CD14-positive monocyte (primary cell): Measurements from ENCODE around the gene DIDO1. TPM values are rescaled to one million over a fixed set of nuclear protein-coding genes. Genes with fewer than 3 reads are reported as not detected.
A peak's percentile ranks its signal among the peaks of the same experiment; 100 is the strongest.

Experiments
- DNase-seq, 3 donors: peaks; one replicate each; pipeline ENCODE4 v3.0.0-alpha.2; 2011 to 2022
- H2AFZ ChIP-seq: 2 replicates; pipeline ENCODE4 v1.6.0; 2012; ENCODE audit warnings: mild to moderate bottlenecking, low read depth, low read length, inconsistent platforms; ENCODE audit not compliant: insufficient read depth, poor library complexity, severe bottlenecking
- H3K27ac ChIP-seq, 2 donors: 1 replicate in 1 of 2; 2 replicates in 1 of 2; pipeline ENCODE4 v1.5.1; 2012 to 2013; ENCODE audit warnings: low read length in 2 of 2, control low read depth in 1 of 2, inconsistent platforms in 1 of 2, low read depth in 1 of 2, mild to moderate bottlenecking in 1 of 2
- H3K27me3 ChIP-seq, 2 donors: one replicate each; pipeline versions ENCODE4 v1.6.0 to v1.6.1; 2011 to 2013; ENCODE audit warnings: low read length in 2 of 2; ENCODE audit not compliant: control insufficient read depth in 2 of 2, insufficient read depth in 2 of 2
- H3K36me3 ChIP-seq, 2 donors: replicated peaks in 1 of 2; 1 replicate in 1 of 2; 2 replicates in 1 of 2; pipeline versions ENCODE4 v1.5.1 to v1.6.1; 2012 to 2013; ENCODE audit warnings: low read length in 2 of 2, control low read depth in 1 of 2, inconsistent platforms in 1 of 2, mild to moderate bottlenecking in 1 of 2; ENCODE audit not compliant: insufficient read depth in 2 of 2, control insufficient read depth in 1 of 2
- H3K4me1 ChIP-seq, 2 donors: 1 replicate in 1 of 2; 2 replicates in 1 of 2; pipeline versions ENCODE4 v1.5.1 to v1.6.1; 2012 to 2013; ENCODE audit warnings: low read length in 2 of 2, control low read depth in 1 of 2, inconsistent platforms in 1 of 2, mild to moderate bottlenecking in 1 of 2, moderate library complexity in 1 of 2; ENCODE audit not compliant: insufficient read depth in 2 of 2, control insufficient read depth in 1 of 2
- H3K4me2 ChIP-seq: replicated peaks from 2 replicates; pipeline ENCODE3; 2012; ENCODE audit warnings: low read length, moderate library complexity, mild to moderate bottlenecking; ENCODE audit not compliant: poor library complexity, severe bottlenecking; ENCODE audit errors: extremely low read depth
- H3K4me3 ChIP-seq, 3 experiments: fragments of 200-600 bp in 1 of 3; sonication (generic) in 1 of 3; replicated peaks in 1 of 3; 1 replicate in 2 of 3; 2 replicates in 1 of 3; pipeline ENCODE4 v1.5.1; 2011 to 2013; ENCODE audit warnings: low read length in 3 of 3, mild to moderate bottlenecking in 3 of 3, control low read depth in 2 of 3, low read depth in 2 of 3, inconsistent platforms in 1 of 3, moderate library complexity in 1 of 3
- H3K79me2 ChIP-seq: 2 replicates; pipeline ENCODE4 v1.6.0; 2012; ENCODE audit warnings: mild to moderate bottlenecking, control low read depth, inconsistent platforms, low read length, moderate library complexity; ENCODE audit not compliant: insufficient read depth
- H3K9ac ChIP-seq: 2 replicates; pipeline ENCODE4 v1.6.0; 2017; ENCODE audit warnings: low read length, mild to moderate bottlenecking; ENCODE audit not compliant: insufficient read depth, poor library complexity, severe bottlenecking
- H3K9me3 ChIP-seq, 2 donors: replicated peaks in 1 of 2; 1 replicate in 1 of 2; 2 replicates in 1 of 2; pipeline versions ENCODE4 v1.5.1 to v1.6.1; 2012 to 2013; ENCODE audit warnings: low read length in 2 of 2, control low read depth in 1 of 2; ENCODE audit not compliant: control insufficient read depth in 1 of 2, insufficient read depth in 1 of 2
- H4K20me1 ChIP-seq: 2 replicates; pipeline ENCODE4 v1.6.0; 2012; ENCODE audit warnings: mild to moderate bottlenecking, low read length, control low read depth, moderate library complexity; ENCODE audit not compliant: insufficient read depth
- H3K27ac Mint-ChIP-seq, 7 donors: one replicate each; pipeline ENCODE4 v1.8.0; 2020; ENCODE audit warnings: mild to moderate bottlenecking in 7 of 7, mixed read lengths in 7 of 7, moderate library complexity in 6 of 7, inconsistent platforms in 2 of 7
- H3K27me3 Mint-ChIP-seq, 3 donors: one replicate each; pipeline ENCODE4 v1.8.0; 2021 to 2022; ENCODE audit warnings: low read depth in 3 of 3, mild to moderate bottlenecking in 3 of 3, mixed read lengths in 3 of 3, moderate library complexity in 3 of 3, inconsistent platforms in 1 of 3
- H3K36me3 Mint-ChIP-seq, 2 donors: one replicate each; pipeline ENCODE4 v1.8.0; 2020; ENCODE audit warnings: mixed read lengths in 2 of 2, inconsistent platforms in 1 of 2, mild to moderate bottlenecking in 1 of 2
- H3K4me1 Mint-ChIP-seq: one replicate; pipeline ENCODE4 v1.8.0; 2020; ENCODE audit warnings: mild to moderate bottlenecking, mixed read lengths
- H3K4me3 Mint-ChIP-seq, 2 donors: one replicate each; pipeline ENCODE4 v1.8.0; 2020; ENCODE audit warnings: mild to moderate bottlenecking in 2 of 2, mixed read lengths in 2 of 2, moderate library complexity in 1 of 2
- H3K9me3 Mint-ChIP-seq, 7 donors: one replicate each; pipeline ENCODE4 v1.8.0; 2020 to 2022; ENCODE audit warnings: mixed read lengths in 7 of 7, mild to moderate bottlenecking in 6 of 7, moderate library complexity in 6 of 7, inconsistent platforms in 2 of 7
- CTCF ChIP-seq: fragments of 200-600 bp; IDR thresholded peaks from one replicate; pipeline ENCODE4 v1.8.0; 2022; ENCODE audit warnings: antibody characterized with exemption, mild to moderate bottlenecking
- whole genome bisulfite sequencing: methylation state at CpG from one replicate; pipeline ENCODE4 v1.1.5; 2013; ENCODE audit warnings: missing lambda C conversion rate; ENCODE audit not compliant: insufficient coverage; 5-methylcytosine and 5-hydroxymethylcytosine counted together
- intact Hi-C, 2 donors: fragments of 100-400 bp; cut with micrococcal nuclease; formaldehyde crosslinking; loops; one replicate each; pipeline versions ENCODE4 v1.15.0 to v1.15.1; 2023
- polyA plus RNA-seq, 3 donors: library from polyadenylated mRNA; depleted of rRNA in 1 of 3; unstranded in 2 of 3; stranded (reverse) in 1 of 3; fragments of 300-500 nt in 2 of 3; fragments of >200 nt in 1 of 3; fragmentation: Illumina TruSeq in 2 of 3; gene quantifications; 1 replicate in 2 of 3; 2 replicates in 1 of 3; pipeline ENCODE4 v1.2.3, GENCODE V29; 2012 to 2021

Gene DIDO1
- polyA plus RNA-seq, 3 donors, result 8.5 to 23.8 (median 12.9) TPM

- intact Hi-C loops, result loop anchor here (5.0 to 10.0 kb wide), 3 partner anchors 279 to 698 kb away; partner anchors contain the start of genes ADRM1 (in 1 of the 2), OSBPL2 (in 1 of the 2) and YTHDF1 (in 1 of the 2)
- Histone ChIP-seq H2AFZ (no peak overlapping the region), H3K4me1 (peaks cover 27 to 36% of the 10 kb centered on the region in 2 donors), H3K27ac (no peak overlapping the region), H4K20me1 (peaks cover 46% of the 10 kb centered on the region), H3K36me3 (peaks cover 12 to 18% of the 10 kb centered on the region in 2 donors), H3K27me3 (no peaks in the 10 kb centered on the region), H3K9me3 (no peaks in the 10 kb centered on the region), H3K79me2 (peaks cover 96% of the 10 kb centered on the region), H3K9ac (no peak overlapping the region), H3K4me3 (no peak overlapping the region), H3K4me2 (no peak overlapping the region)
- peaks cover 10 to 14% of the 10 kb centered on the region in 2 donors for H3K36me3 Mint-ChIP-seq
- H3K4me3 Mint-ChIP-seq, result no peak overlapping the region
- peaks cover 33% of the 10 kb centered on the region for H3K4me1 Mint-ChIP-seq
- no peak for DNase-seq
- no peak for TF ChIP-seq CTCF
- H3K27me3 Mint-ChIP-seq, result peaks cover 0 to 1% (median 0%) of the 10 kb centered on the region in 3 donors
- no peaks in the 10 kb centered on the region for H3K9me3 Mint-ChIP-seq
- 93% methylated on average over 7 of the region's 12 CpGs for WGBS
- peak overlapping the region in 1 of 7 donors; percentile 14 for H3K27ac Mint-ChIP-seq
Observed at GRCh38 chr20:62935204-62935967, 9.1 kb upstream of the DIDO1 start.

GRCh38 chr20:62933966-62934365 is 7.7 kb upstream of the DIDO1 start:
- TF ChIP-seq CTCF, result no peak
- Mint-ChIP-seq H3K4me3 (no peak overlapping the region), H3K36me3 (peaks cover 8 to 10% of the 10 kb centered on the region in 2 donors), H3K4me1 (peaks cover 32% of the 10 kb centered on the region), H3K9me3 (no peaks in the 10 kb centered on the region), H3K27ac (no peak overlapping the region), H3K27me3 (no peaks in the 10 kb centered on the region)
- intact Hi-C loops, result loop anchor here in 1 of 2 donors (10.0 kb wide), 2 partner anchors 281 to 629 kb away; partner anchors contain the start of genes ADRM1 and YTHDF1
- H3K27me3 ChIP-seq, result no peaks in the 10 kb centered on the region
- no peaks in the 10 kb centered on the region for H3K9me3 ChIP-seq
- H3K4me1 ChIP-seq, result peaks cover 24 to 26% of the 10 kb centered on the region in 2 donors
- H4K20me1 ChIP-seq, result peaks cover 42% of the 10 kb centered on the region
- H2AFZ ChIP-seq, result no peak overlapping the region
- H3K79me2 ChIP-seq, result peaks cover 95% of the 10 kb centered on the region
- H3K9ac ChIP-seq, result no peak overlapping the region
- WGBS, result 58% methylated on average over 3 of the region's 3 CpGs
- H3K27ac ChIP-seq, result no peak overlapping the region
- DNase-seq, result no peak
- H3K4me2 ChIP-seq, result no peak overlapping the region
- H3K4me3 ChIP-seq, result no peak overlapping the region
- H3K36me3 ChIP-seq, result peaks cover 12 to 18% of the 10 kb centered on the region in 2 donors
